ENCODE data around the gene MGAT5B.

DNA sequence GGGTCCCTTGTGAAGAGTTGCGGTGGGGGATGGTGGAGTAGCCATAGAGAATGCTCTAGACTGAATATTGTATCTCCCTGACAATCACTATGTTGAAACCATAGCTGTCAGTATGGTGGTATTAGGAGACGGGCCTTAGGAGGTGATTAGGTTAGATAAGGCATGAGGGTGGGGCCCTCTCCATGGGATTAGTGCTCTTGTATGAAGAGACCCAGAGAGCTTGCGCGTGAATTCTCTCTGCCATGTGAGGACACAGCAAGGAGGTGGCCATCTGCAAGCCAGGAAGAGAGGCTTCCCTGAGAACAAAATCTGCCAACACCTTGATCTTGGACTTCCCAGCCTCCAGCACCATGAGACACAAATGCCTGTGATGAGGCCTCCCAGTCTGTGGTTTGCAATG, 34.5 kb upstream of the MGAT5B start:
- TF ChIP-seq, protein P1, sequence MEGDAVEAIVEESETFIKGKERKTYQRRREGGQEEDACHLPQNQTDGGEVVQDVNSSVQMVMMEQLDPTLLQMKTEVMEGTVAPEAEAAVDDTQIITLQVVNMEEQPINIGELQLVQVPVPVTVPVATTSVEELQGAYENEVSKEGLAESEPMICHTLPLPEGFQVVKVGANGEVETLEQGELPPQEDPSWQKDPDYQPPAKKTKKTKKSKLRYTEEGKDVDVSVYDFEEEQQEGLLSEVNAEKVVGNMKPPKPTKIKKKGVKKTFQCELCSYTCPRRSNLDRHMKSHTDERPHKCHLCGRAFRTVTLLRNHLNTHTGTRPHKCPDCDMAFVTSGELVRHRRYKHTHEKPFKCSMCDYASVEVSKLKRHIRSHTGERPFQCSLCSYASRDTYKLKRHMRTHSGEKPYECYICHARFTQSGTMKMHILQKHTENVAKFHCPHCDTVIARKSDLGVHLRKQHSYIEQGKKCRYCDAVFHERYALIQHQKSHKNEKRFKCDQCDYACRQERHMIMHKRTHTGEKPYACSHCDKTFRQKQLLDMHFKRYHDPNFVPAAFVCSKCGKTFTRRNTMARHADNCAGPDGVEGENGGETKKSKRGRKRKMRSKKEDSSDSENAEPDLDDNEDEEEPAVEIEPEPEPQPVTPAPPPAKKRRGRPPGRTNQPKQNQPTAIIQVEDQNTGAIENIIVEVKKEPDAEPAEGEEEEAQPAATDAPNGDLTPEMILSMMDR (conservative IDR thresholded peaks at IDR 0.05): no peak
- no peak for TF ChIP-seq EZH2 (IDR thresholded peaks at IDR 0.05; ENCODE audit: low read depth)

All from PC-9 (cell line).